Keratinocyte (primary cell): ENCODE data around the gene CCDC40. TPM values are rescaled to one million over a fixed set of nuclear protein-coding genes. Genes with fewer than 3 reads are reported as not detected.

ENCODE experiments used
- DNase-seq: peaks from one replicate; pipeline ENCODE4 v3.0.0-alpha.2; 2011; ENCODE audit warnings: low read depth, missing footprints, low spot score
- FAIRE-seq: peaks from 2 replicates; lab custom pipeline; 2011; peaks lifted over from hg19 to GRCh38; lab: Jason Lieb, UNC
- H2AFZ ChIP-seq: 2 replicates; pipeline ENCODE4 v1.6.0; 2012; ENCODE audit warnings: low read length, control low read depth, inconsistent platforms; ENCODE audit not compliant: control insufficient read depth
- H3K27ac ChIP-seq: 2 replicates; pipeline ENCODE4 v1.5.1; 2011; ENCODE audit warnings: low read length; ENCODE audit not compliant: control insufficient read depth, insufficient read depth
- H3K27me3 ChIP-seq: 3 replicates; pipeline ENCODE4 v1.6.0; 2011; ENCODE audit warnings: low read length; ENCODE audit not compliant: control insufficient read depth, insufficient read depth; ENCODE audit errors: extremely low read depth
- H3K36me3 ChIP-seq, 2 experiments: 2 replicates in 1 of 2; 3 replicates in 1 of 2; pipeline ENCODE4 v1.5.1; 2011; ENCODE audit warnings: low read length in 2 of 2, mild to moderate bottlenecking in 1 of 2; ENCODE audit not compliant: control insufficient read depth in 2 of 2, insufficient read depth in 2 of 2; ENCODE audit errors: extremely low read depth in 1 of 2
- H3K4me1 ChIP-seq: 3 replicates; pipeline ENCODE4 v1.5.1; 2011; ENCODE audit warnings: low read length; ENCODE audit not compliant: control insufficient read depth, insufficient read depth; ENCODE audit errors: extremely low read depth
- H3K4me2 ChIP-seq: 3 replicates; pipeline ENCODE4 v1.6.0; 2011; ENCODE audit warnings: low read depth, low read length; ENCODE audit not compliant: control insufficient read depth, insufficient read depth; ENCODE audit errors: extremely low read depth
- H3K4me3 ChIP-seq, 3 experiments: fragments of 200-600 bp in 1 of 3; sonication (generic) in 1 of 3; 2 replicates in 2 of 3; 3 replicates in 1 of 3; pipeline ENCODE4 v1.5.1; 2011 to 2016; ENCODE audit warnings: low read length in 3 of 3, mild to moderate bottlenecking in 3 of 3, control low read depth in 2 of 3, inconsistent platforms in 1 of 3, low read depth in 1 of 3, mixed read lengths in 1 of 3, mixed run types in 1 of 3, moderate library complexity in 1 of 3; ENCODE audit not compliant: control insufficient read depth in 2 of 3, insufficient read depth in 2 of 3; ENCODE audit errors: extremely low read depth in 1 of 3
- H3K79me2 ChIP-seq: 2 replicates; pipeline ENCODE4 v1.6.0; 2012; ENCODE audit warnings: low read length; ENCODE audit not compliant: control insufficient read depth, insufficient read depth
- H3K9ac ChIP-seq: 3 replicates; pipeline ENCODE4 v1.6.0; 2011; ENCODE audit warnings: low read length; ENCODE audit not compliant: control insufficient read depth, insufficient read depth; ENCODE audit errors: extremely low read depth
- H3K9me1 ChIP-seq: 3 replicates; pipeline ENCODE4 v1.6.0; 2011; ENCODE audit warnings: low read length; ENCODE audit not compliant: control insufficient read depth, insufficient read depth; ENCODE audit errors: extremely low read depth
- H3K9me3 ChIP-seq: 2 replicates; pipeline ENCODE4 v1.5.1; 2012; ENCODE audit warnings: low read depth, low read length; ENCODE audit not compliant: control insufficient read depth
- H4K20me1 ChIP-seq: 3 replicates; pipeline ENCODE4 v1.6.0; 2011; ENCODE audit warnings: low read length; ENCODE audit not compliant: control insufficient read depth, insufficient read depth; ENCODE audit errors: extremely low read depth
- EZH2 ChIP-seq: IDR thresholded peaks from one replicate; pipeline ENCODE4 v1.6.1; 2012; ENCODE audit warnings: inconsistent platforms, mild to moderate bottlenecking, low read length, moderate library complexity
- dilution Hi-C: fragments of 300-500 bp; cut with MboI; formaldehyde crosslinking; loops from one replicate; pipeline ENCODE4 v1.7.0; 2020; ENCODE audit warnings: low sequenced_read_pairs; ENCODE audit not compliant: extremely low pct_ligation_motif_present
- polyA plus RNA-seq, 5 experiments: library from polyadenylated mRNA; depleted of rRNA in 3 of 5; stranded (reverse) in 3 of 5; stranded (forward) in 1 of 5; unstranded in 1 of 5; fragments of >200 nt; gene quantifications; 1 replicate in 1 of 5; 2 replicates in 3 of 5; 3 replicates in 1 of 5; pipeline versions ENCODE4 v1.2.1 to v1.2.3, GENCODE V29; 2011 to 2012; ENCODE audit warnings: missing spikeins in 2 of 5, low read depth in 1 of 5, low replicate concordance in 1 of 5
- TF ChIP-seq, protein P1 (sequence below), 3 experiments: IDR thresholded peaks in 1 of 3; conservative IDR thresholded peaks in 1 of 3; optimal IDR thresholded peaks in 1 of 3; 2 replicates in 2 of 3; 3 replicates in 1 of 3; pipeline versions ENCODE3 to v1.5.1; 2011; ENCODE audit warnings: low read length in 3 of 3, mild to moderate bottlenecking in 3 of 3, moderate library complexity in 2 of 3, control low read depth in 1 of 3, inconsistent platforms in 1 of 3; ENCODE audit not compliant: insufficient read depth in 2 of 3; ENCODE audit errors: extremely low read depth in 1 of 3

The CCDC40 gene
- polyA plus RNA-seq, 1 donor (not counting 4 experiments of a cell fraction or from before 2014, with no cell fraction given), result 2.4 TPM

DNA sequence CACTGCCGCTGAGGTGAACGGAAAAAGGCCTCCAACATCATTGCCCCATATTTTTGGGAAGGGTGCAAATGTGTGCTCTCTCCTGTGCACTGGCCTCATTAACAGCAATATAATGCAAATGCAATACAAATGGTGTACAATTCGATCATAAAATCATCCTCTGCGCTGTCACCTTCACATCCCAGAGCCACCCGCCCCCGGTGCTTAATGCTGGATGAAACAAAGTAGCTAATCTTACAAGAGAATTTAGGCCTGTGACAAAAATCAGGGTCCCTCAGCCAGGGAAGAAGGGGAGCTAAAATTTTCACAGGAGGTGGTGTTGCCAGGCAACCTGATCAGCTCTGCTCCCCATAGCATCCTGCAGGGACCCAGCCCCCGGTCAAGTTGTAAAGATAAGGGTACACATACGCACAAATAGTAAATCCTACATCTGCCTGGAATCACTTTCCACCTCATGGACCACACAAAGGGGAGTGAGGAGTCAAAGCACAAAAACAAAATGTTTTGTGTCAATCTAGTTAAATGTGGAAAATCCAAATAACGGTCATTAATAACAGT is 3.7 kb upstream of the CCDC40 start:
- no peak overlapping the region for H3K4me2 ChIP-seq
- H2AFZ ChIP-seq, result no peak overlapping the region
- TF ChIP-seq, protein P1, sequence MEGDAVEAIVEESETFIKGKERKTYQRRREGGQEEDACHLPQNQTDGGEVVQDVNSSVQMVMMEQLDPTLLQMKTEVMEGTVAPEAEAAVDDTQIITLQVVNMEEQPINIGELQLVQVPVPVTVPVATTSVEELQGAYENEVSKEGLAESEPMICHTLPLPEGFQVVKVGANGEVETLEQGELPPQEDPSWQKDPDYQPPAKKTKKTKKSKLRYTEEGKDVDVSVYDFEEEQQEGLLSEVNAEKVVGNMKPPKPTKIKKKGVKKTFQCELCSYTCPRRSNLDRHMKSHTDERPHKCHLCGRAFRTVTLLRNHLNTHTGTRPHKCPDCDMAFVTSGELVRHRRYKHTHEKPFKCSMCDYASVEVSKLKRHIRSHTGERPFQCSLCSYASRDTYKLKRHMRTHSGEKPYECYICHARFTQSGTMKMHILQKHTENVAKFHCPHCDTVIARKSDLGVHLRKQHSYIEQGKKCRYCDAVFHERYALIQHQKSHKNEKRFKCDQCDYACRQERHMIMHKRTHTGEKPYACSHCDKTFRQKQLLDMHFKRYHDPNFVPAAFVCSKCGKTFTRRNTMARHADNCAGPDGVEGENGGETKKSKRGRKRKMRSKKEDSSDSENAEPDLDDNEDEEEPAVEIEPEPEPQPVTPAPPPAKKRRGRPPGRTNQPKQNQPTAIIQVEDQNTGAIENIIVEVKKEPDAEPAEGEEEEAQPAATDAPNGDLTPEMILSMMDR (optimal IDR thresholded peaks at IDR 0.05 in 1 of 3, IDR thresholded peaks at IDR 0.05 in 1 of 3, conservative IDR thresholded peaks at IDR 0.05 in 1 of 3; ENCODE audit: extremely low read depth in 1 of 3, insufficient read depth in 2 of 3, low read length in 3 of 3), result no peak
- no peak for TF ChIP-seq EZH2
- dilution Hi-C loops, result no loop called here
- no peak overlapping the region for H3K4me3 ChIP-seq
- no peaks in the 10 kb centered on the region for H3K27me3 ChIP-seq
- peaks cover 5% of the 10 kb centered on the region for H4K20me1 ChIP-seq
- H3K79me2 ChIP-seq, result peaks cover 31% of the 10 kb centered on the region
- no peak for FAIRE-seq
- no peaks in the 10 kb centered on the region for H3K9me1 ChIP-seq
- H3K9me3 ChIP-seq, result no peaks in the 10 kb centered on the region
- H3K36me3 ChIP-seq, result no peaks in the 10 kb centered on the region
- H3K27ac ChIP-seq, result no peak overlapping the region
- DNase-seq, result no peak
- no peak overlapping the region for H3K9ac ChIP-seq
- peaks cover 16% of the 10 kb centered on the region for H3K4me1 ChIP-seq

DNA sequence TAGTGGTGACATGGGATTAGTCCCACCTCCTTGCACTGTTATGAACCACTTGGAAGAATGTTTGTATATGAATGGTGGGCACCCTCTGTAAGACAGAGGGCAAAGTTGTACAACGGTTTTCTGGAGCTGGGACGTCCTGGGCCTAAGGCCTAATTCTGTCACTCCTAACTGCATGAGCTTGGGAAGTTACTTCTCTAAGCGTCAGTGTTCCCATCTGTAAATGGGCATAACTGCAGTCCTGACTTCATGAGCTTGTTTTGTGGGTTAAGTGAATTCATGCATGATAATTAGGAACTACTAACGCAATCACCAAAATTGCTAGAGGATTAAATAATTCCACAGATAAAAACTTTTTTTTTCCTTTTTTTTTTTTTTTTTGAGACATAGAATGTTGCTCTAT is 2.6 kb upstream of the CCDC40 start:
- Histone ChIP-seq H2AFZ (no peak overlapping the region), H3K4me1 (peaks cover 16% of the 10 kb centered on the region), H3K9me1 (no peaks in the 10 kb centered on the region), H3K79me2 (peaks cover 30% of the 10 kb centered on the region), H3K27me3 (no peaks in the 10 kb centered on the region), H4K20me1 (peaks cover 5% of the 10 kb centered on the region), H3K36me3 (no peaks in the 10 kb centered on the region), H3K9ac (no peak overlapping the region), H3K4me2 (no peak overlapping the region), H3K9me3 (no peaks in the 10 kb centered on the region), H3K27ac (no peak overlapping the region), H3K4me3 (no peak overlapping the region)
- DNase-seq (no peak), FAIRE-seq (no peak)
- TF ChIP-seq EZH2, result no peak
- TF ChIP-seq, protein P1 (optimal IDR thresholded peaks at IDR 0.05 in 1 of 3, IDR thresholded peaks at IDR 0.05 in 1 of 3, conservative IDR thresholded peaks at IDR 0.05 in 1 of 3; ENCODE audit: extremely low read depth in 1 of 3, insufficient read depth in 2 of 3, low read length in 3 of 3), result no peak
- dilution Hi-C loops, result no loop called here
